ENCODE data around the gene THPO. TPM values are rescaled to one million over a fixed set of nuclear protein-coding genes. Genes with fewer than 3 reads are reported as not detected.

The THPO gene
- total and polyA plus RNA-seq, 9 of the 15 experiments (the other 6 are each of a cell fraction or from before 2014, with no cell fraction given), result 0.11 to 1.1 (median 0.35) TPM; not detected in 1

DNA sequence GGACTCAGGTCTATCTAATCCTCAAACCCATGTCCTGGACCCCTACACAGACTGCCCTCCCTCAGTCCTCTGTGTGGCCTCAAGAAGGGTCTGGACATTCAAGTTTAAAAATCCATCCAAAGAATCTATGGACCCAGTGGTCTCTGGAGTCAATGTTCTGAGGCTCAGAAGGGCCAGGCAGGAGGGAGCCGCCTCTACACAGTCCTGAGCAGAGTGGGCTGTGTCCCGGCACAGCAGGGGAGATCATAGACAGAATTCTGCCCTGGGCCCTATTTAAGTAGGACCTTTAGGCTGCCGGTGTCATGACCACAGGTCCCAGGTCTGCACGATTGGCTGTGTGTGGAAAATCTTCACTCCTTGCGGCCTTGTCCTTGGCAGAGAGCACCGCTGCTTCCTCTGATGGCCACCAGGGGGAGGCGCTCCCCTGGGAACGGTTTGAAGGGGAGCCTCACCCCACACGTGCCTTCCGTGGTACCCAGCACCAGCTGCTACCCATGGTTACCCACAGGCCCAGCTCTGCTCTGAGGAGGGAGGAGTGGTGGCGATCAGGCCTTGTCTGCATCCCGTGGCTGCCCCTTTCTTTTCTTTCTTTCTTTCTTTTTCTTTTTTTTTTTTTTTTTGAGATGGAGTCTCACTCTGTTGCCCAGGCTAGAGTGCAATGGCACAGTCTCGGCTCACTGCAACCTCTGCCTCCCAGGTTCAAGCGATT, 39.8 kb upstream of the THPO start (continued):
- TF ChIP-seq, protein P1, sequence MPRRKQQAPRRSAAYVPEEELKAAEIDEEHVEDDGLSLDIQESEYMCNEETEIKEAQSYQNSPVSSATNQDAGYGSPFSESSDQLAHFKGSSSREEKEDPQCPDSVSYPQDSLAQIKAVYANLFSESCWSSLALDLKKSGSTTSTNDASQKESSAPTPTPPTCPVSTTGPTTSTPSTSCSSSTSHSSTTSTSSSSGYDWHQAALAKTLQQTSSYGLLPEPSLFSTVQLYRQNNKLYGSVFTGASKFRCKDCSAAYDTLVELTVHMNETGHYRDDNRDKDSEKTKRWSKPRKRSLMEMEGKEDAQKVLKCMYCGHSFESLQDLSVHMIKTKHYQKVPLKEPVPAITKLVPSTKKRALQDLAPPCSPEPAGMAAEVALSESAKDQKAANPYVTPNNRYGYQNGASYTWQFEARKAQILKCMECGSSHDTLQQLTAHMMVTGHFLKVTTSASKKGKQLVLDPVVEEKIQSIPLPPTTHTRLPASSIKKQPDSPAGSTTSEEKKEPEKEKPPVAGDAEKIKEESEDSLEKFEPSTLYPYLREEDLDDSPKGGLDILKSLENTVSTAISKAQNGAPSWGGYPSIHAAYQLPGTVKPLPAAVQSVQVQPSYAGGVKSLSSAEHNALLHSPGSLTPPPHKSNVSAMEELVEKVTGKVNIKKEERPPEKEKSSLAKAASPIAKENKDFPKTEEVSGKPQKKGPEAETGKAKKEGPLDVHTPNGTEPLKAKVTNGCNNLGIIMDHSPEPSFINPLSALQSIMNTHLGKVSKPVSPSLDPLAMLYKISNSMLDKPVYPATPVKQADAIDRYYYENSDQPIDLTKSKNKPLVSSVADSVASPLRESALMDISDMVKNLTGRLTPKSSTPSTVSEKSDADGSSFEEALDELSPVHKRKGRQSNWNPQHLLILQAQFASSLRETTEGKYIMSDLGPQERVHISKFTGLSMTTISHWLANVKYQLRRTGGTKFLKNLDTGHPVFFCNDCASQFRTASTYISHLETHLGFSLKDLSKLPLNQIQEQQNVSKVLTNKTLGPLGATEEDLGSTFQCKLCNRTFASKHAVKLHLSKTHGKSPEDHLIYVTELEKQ (CRISPR knock-in tag; IDR thresholded peaks at IDR 0.05), result no peak
- TF ChIP-seq CAMTA2 (CRISPR knock-in tag; conservative IDR thresholded peaks at IDR 0.05) (no peak), BHLHE40 (IDR thresholded peaks at IDR 0.05; ENCODE audit: low read length) (peak; percentile 95), PYGO2 (tag; IDR thresholded peaks at IDR 0.05) (no peak), DDX20 (tag; IDR thresholded peaks at IDR 0.05; ENCODE audit: low read depth) (no peak), HSF4 (CRISPR knock-in tag; IDR thresholded peaks at IDR 0.05; ENCODE audit: borderline replicate concordance) (no peak), HDAC3 (IDR thresholded peaks at IDR 0.05; ENCODE audit: borderline replicate concordance, partially characterized antibody) (no peak), ZBTB8A (IDR thresholded peaks at IDR 0.05; ENCODE audit: partially characterized antibody) (no peak), PHF21A (IDR thresholded peaks at IDR 0.05; ENCODE audit: borderline replicate concordance, low read depth) (0 out of 2 replicates have a peak, but pooled peaks have one; percentile 27), SMARCA4 (IDR thresholded peaks at IDR 0.05) (no peak)
- TF ChIP-seq, protein P2, sequence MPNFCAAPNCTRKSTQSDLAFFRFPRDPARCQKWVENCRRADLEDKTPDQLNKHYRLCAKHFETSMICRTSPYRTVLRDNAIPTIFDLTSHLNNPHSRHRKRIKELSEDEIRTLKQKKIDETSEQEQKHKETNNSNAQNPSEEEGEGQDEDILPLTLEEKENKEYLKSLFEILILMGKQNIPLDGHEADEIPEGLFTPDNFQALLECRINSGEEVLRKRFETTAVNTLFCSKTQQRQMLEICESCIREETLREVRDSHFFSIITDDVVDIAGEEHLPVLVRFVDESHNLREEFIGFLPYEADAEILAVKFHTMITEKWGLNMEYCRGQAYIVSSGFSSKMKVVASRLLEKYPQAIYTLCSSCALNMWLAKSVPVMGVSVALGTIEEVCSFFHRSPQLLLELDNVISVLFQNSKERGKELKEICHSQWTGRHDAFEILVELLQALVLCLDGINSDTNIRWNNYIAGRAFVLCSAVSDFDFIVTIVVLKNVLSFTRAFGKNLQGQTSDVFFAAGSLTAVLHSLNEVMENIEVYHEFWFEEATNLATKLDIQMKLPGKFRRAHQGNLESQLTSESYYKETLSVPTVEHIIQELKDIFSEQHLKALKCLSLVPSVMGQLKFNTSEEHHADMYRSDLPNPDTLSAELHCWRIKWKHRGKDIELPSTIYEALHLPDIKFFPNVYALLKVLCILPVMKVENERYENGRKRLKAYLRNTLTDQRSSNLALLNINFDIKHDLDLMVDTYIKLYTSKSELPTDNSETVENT (CRISPR knock-in tag; IDR thresholded peaks at IDR 0.05), result no peak
- TF ChIP-seq, protein P3, sequence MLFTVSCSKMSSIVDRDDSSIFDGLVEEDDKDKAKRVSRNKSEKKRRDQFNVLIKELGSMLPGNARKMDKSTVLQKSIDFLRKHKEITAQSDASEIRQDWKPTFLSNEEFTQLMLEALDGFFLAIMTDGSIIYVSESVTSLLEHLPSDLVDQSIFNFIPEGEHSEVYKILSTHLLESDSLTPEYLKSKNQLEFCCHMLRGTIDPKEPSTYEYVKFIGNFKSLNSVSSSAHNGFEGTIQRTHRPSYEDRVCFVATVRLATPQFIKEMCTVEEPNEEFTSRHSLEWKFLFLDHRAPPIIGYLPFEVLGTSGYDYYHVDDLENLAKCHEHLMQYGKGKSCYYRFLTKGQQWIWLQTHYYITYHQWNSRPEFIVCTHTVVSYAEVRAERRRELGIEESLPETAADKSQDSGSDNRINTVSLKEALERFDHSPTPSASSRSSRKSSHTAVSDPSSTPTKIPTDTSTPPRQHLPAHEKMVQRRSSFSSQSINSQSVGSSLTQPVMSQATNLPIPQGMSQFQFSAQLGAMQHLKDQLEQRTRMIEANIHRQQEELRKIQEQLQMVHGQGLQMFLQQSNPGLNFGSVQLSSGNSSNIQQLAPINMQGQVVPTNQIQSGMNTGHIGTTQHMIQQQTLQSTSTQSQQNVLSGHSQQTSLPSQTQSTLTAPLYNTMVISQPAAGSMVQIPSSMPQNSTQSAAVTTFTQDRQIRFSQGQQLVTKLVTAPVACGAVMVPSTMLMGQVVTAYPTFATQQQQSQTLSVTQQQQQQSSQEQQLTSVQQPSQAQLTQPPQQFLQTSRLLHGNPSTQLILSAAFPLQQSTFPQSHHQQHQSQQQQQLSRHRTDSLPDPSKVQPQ (CRISPR knock-in tag; IDR thresholded peaks at IDR 0.05; ENCODE audit: borderline replicate concordance), result no peak
- TF ChIP-seq, protein P4, sequence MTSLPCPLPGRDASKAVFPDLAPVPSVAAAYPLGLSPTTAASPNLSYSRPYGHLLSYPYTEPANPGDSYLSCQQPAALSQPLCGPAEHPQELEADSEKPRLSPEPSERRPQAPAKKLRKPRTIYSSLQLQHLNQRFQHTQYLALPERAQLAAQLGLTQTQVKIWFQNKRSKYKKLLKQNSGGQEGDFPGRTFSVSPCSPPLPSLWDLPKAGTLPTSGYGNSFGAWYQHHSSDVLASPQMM (CRISPR knock-in tag; IDR thresholded peaks at IDR 0.05), result no peak
- TF ChIP-seq, protein P5, sequence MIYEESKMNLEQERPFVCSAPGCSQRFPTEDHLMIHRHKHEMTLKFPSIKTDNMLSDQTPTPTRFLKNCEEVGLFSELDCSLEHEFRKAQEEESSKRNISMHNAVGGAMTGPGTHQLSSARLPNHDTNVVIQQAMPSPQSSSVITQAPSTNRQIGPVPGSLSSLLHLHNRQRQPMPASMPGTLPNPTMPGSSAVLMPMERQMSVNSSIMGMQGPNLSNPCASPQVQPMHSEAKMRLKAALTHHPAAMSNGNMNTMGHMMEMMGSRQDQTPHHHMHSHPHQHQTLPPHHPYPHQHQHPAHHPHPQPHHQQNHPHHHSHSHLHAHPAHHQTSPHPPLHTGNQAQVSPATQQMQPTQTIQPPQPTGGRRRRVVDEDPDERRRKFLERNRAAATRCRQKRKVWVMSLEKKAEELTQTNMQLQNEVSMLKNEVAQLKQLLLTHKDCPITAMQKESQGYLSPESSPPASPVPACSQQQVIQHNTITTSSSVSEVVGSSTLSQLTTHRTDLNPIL (CRISPR knock-in tag; IDR thresholded peaks at IDR 0.05), result no peak

Data from K562 (cell line).